ENCODE results near the gene ARID1A.

DNA sequence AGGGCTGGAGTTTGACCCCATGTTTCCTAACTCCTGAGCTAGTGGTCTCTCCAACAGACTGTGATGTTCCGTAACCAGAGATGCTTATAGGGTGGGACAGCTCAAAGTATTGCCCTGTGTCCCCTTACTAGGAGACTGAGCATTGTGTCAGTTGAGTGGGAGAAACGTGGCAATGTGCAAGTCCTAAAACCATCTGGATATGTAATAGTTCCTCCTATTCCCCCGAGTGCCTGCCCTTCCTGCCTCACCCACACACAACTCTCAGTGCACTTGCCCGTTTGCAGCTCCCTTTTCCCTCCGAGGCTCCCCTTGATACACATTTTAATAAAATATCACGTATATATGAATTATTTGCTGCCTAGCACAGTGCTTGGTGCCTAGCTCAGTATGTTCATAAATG, 95.3 kb downstream of the ARID1A start:
- TF ChIP-seq, protein P1, sequence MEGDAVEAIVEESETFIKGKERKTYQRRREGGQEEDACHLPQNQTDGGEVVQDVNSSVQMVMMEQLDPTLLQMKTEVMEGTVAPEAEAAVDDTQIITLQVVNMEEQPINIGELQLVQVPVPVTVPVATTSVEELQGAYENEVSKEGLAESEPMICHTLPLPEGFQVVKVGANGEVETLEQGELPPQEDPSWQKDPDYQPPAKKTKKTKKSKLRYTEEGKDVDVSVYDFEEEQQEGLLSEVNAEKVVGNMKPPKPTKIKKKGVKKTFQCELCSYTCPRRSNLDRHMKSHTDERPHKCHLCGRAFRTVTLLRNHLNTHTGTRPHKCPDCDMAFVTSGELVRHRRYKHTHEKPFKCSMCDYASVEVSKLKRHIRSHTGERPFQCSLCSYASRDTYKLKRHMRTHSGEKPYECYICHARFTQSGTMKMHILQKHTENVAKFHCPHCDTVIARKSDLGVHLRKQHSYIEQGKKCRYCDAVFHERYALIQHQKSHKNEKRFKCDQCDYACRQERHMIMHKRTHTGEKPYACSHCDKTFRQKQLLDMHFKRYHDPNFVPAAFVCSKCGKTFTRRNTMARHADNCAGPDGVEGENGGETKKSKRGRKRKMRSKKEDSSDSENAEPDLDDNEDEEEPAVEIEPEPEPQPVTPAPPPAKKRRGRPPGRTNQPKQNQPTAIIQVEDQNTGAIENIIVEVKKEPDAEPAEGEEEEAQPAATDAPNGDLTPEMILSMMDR (IDR thresholded peaks at IDR 0.05) = no peak
- no peak for TF ChIP-seq POLR2A (IDR thresholded peaks at IDR 0.05)

Data from prostate gland (tissue), 2 donors.